SU-DHL-6 (cell line): ENCODE results near the gene ATOSA.

Source experiments
- H2AFZ ChIP-seq: fragments of 200-600 bp; sonication (generic); 2 replicates; pipeline ENCODE4 v1.6.1; 2014; ENCODE audit warnings: low read depth, mild to moderate bottlenecking, moderate library complexity, mixed read lengths, antibody characterized with exemption, low read length; ENCODE audit not compliant: severe bottlenecking
- H3F3A ChIP-seq: fragments of 200-600 bp; shearing (Covaris generic); 2 replicates; pipeline ENCODE4 v1.6.0; 2016; ENCODE audit warnings: antibody characterized with exemption, mild to moderate bottlenecking; ENCODE audit not compliant: insufficient read depth
- H3K27ac ChIP-seq: fragments of 200-600 bp; sonication (generic); 2 replicates; pipeline ENCODE4 v1.5.1; 2016; ENCODE audit warnings: low read depth, mild to moderate bottlenecking, low read length, moderate library complexity, mixed read lengths
- H3K27me3 ChIP-seq: fragments of 200-600 bp; sonication (generic), shearing (Covaris generic); 2 replicates; pipeline ENCODE4 v1.6.0; 2014; ENCODE audit warnings: mild to moderate bottlenecking, low read length
- H3K36me3 ChIP-seq: fragments of 200-600 bp; sonication (generic); 2 replicates; pipeline ENCODE4 v1.6.1; 2014; ENCODE audit warnings: mild to moderate bottlenecking, low read length, mixed read lengths
- H3K4me2 ChIP-seq: fragments of 300-600, 200-600 bp; shearing (Covaris generic), sonication (generic); 2 replicates; pipeline ENCODE4 v1.6.0; 2014; ENCODE audit warnings: low read length, low read depth, mild to moderate bottlenecking; ENCODE audit not compliant: poor library complexity, severe bottlenecking
- H3K4me3 ChIP-seq: fragments of 200-600 bp; sonication (generic); 2 replicates; pipeline ENCODE4 v1.5.1; 2014; ENCODE audit warnings: antibody characterized with exemption, low read length, mild to moderate bottlenecking, mixed read lengths; ENCODE audit not compliant: insufficient read depth, poor library complexity, severe bottlenecking
- H3K79me2 ChIP-seq: fragments of 200-600 bp; sonication (generic); 2 replicates; pipeline ENCODE4 v1.6.1; 2014; ENCODE audit warnings: mild to moderate bottlenecking, low read length, moderate library complexity; ENCODE audit not compliant: insufficient read depth
- H3K9ac ChIP-seq: fragments of 200-600 bp; sonication (generic); 2 replicates; pipeline ENCODE4 v1.7.0; 2014; ENCODE audit warnings: mild to moderate bottlenecking, low read length
- H3K9me2 ChIP-seq: fragments of 200-600 bp; sonication (generic); replicated peaks from 2 replicates; pipeline ENCODE4 v1.6.1; 2014; ENCODE audit warnings: low read length; ENCODE audit not compliant: insufficient read depth
- H3K9me3 ChIP-seq: fragments of 200-600 bp; sonication (generic); 2 replicates; pipeline ENCODE4 v1.6.1; 2014; ENCODE audit warnings: low read length, mixed read lengths; ENCODE audit not compliant: insufficient read depth
- H4K20me1 ChIP-seq: fragments of 200-600 bp; sonication (generic); 2 replicates; pipeline ENCODE4 v1.6.1; 2014; ENCODE audit warnings: low read depth, mild to moderate bottlenecking, antibody characterized with exemption, low read length, moderate library complexity, mixed read lengths
- CTCF ChIP-seq: fragments of 200-600 bp; sonication (generic); IDR thresholded peaks from one replicate; pipeline ENCODE4 v1.5.1; 2017; ENCODE audit warnings: antibody characterized with exemption, mild to moderate bottlenecking, low read length, moderate library complexity; ENCODE audit not compliant: insufficient read depth, poor library complexity, severe bottlenecking
- EZH2phosphoT487 ChIP-seq: fragments of 200-600 bp; sonication (generic), shearing (Covaris generic); conservative IDR thresholded peaks from 2 replicates; pipeline ENCODE4 v1.6.1; 2018; ENCODE audit warnings: mild to moderate bottlenecking, antibody characterized with exemption, low read length, moderate library complexity, mixed read lengths

The ATOSA gene

GRCh38 chr15:52714968-52715367 is 35.8 kb upstream of the ATOSA start:
- no peak overlapping the region for H3K27ac ChIP-seq

GRCh38 chr15:52710708-52711389 is 31.7 kb upstream of the ATOSA start:
- peak overlapping the region; percentile 79 for H2AFZ ChIP-seq
- no peak for TF ChIP-seq CTCF
- TF ChIP-seq EZH2phosphoT487 = no peak
- no peaks in the 10 kb centered on the region for H3K9me2 ChIP-seq
- H3K4me2 ChIP-seq = no peak overlapping the region
- H3K9me3 ChIP-seq = no peaks in the 10 kb centered on the region
- H3K27me3 ChIP-seq = no peaks in the 10 kb centered on the region
- no peaks in the 10 kb centered on the region for H3K79me2 ChIP-seq
- H4K20me1 ChIP-seq = no peaks in the 10 kb centered on the region
- 0 out of 2 replicates have a peak overlapping the region, but pooled peaks have one; percentile 58 for H3K9ac ChIP-seq
- peaks cover 3% of the 10 kb centered on the region; the same call in 1 of the 2 replicates for H3F3A ChIP-seq
- peak overlapping the region; percentile 82; the same call in 1 of the 2 replicates for H3K27ac ChIP-seq
- H3K4me3 ChIP-seq = no peak overlapping the region
- no peaks in the 10 kb centered on the region for H3K36me3 ChIP-seq

More at GRCh38 chr15:52714968-52715367, 35.8 kb upstream of the ATOSA start:
- H3K4me3 ChIP-seq = no peak overlapping the region
- H3K9ac ChIP-seq = no peak overlapping the region
- no peak overlapping the region for H2AFZ ChIP-seq
- peaks cover under 1% of the 10 kb centered on the region; the same call in 1 of the 2 replicates for H3F3A ChIP-seq
- TF ChIP-seq EZH2phosphoT487 = no peak
- TF ChIP-seq CTCF = no peak
- H3K36me3 ChIP-seq = no peaks in the 10 kb centered on the region
- no peaks in the 10 kb centered on the region for H3K9me3 ChIP-seq
- no peak overlapping the region for H3K4me2 ChIP-seq
- no peaks in the 10 kb centered on the region for H3K27me3 ChIP-seq
- H3K9me2 ChIP-seq = no peaks in the 10 kb centered on the region
- no peaks in the 10 kb centered on the region for H3K79me2 ChIP-seq
- H4K20me1 ChIP-seq = no peaks in the 10 kb centered on the region

- Histone ChIP-seq H3K9ac (peak overlapping the region; percentile 58), H3K79me2 (no peaks in the 10 kb centered on the region), H3K36me3 (no peaks in the 10 kb centered on the region), H3K9me3 (no peaks in the 10 kb centered on the region), H3K9me2 (no peaks in the 10 kb centered on the region), H3K4me2 (peak overlapping the region; percentile 68), H4K20me1 (no peaks in the 10 kb centered on the region), H3K27me3 (no peaks in the 10 kb centered on the region), H3K27ac (peak overlapping the region; percentile 82), H3F3A (peaks cover 3% of the 10 kb centered on the region; the same call in 1 of the 2 replicates), H3K4me3 (no peak overlapping the region), H2AFZ (peak overlapping the region; percentile 79)
- TF ChIP-seq EZH2phosphoT487 = no peak
- no peak for TF ChIP-seq CTCF
Measured at GRCh38 chr15:52710050-52710707, 31.0 kb upstream of the ATOSA start.
